K562 (cell line): ENCODE results near the gene VPS13D. TPM values are rescaled to one million over a fixed set of nuclear protein-coding genes. Genes with fewer than 3 reads are reported as not detected.

Experiments used
- ATAC-seq: fragments of 200-7000 bp; cut with Tn5 transposase; 3 replicates; pipeline ENCODE4 v1.9.1; 2020; ENCODE audit warnings: moderate library complexity
- BruUV-seq: library from RNA; stranded (reverse); fragments of 400-500 nt; replicated peaks from 2 replicates; lab custom pipeline; 2021; lab: Mats Ljungman, UMichigan
- CTCF ChIA-PET: fragments of 300-600 bp; formaldehyde crosslinking; extraction: SDS; loops from one replicate; lab custom pipeline; 2021; ENCODE audit warnings: low intra/inter-chr PET ratio; lab: Yijun Ruan, JAX
- POLR2A ChIA-PET: fragments of 300-600, 350-650 bp; sonication (Branson Sonifier 250); formaldehyde crosslinking; extraction: SDS; loops from one replicate; lab custom pipeline; 2021; ENCODE audit warnings: antibody characterized with exemption, inconsistent platforms; lab: Yijun Ruan, JAX
- DNase-seq, 4 experiments: peaks; one replicate each; pipeline versions ENCODE4 v3.0.0 to v3.0.0-alpha.2; 2011 to 2018; ENCODE audit warnings: low spot score in 3 of 4, mixed read lengths in 3 of 4; ENCODE audit errors: extremely low read depth in 1 of 4
- FAIRE-seq: peaks from 2 replicates; lab custom pipeline; 2011; peaks lifted over from hg19 to GRCh38; lab: Jason Lieb, UNC
- H2AFZ ChIP-seq: 2 replicates; pipeline ENCODE4 v1.6.0; 2011; ENCODE audit warnings: low read depth, low read length, control low read depth, inconsistent platforms
- H3K27ac ChIP-seq: fragments of 200-600 bp; 3 replicates; pipeline ENCODE4 v1.8.0; 2011; ENCODE audit warnings: low read depth, mild to moderate bottlenecking, control low read depth, inconsistent platforms, low read length, moderate library complexity, mixed read lengths; ENCODE audit errors: extremely low read depth
- H3K27me3 ChIP-seq, 2 experiments: fragments of 300-600 bp in 1 of 2; 2 replicates in 1 of 2; 3 replicates in 1 of 2; pipeline versions ENCODE4 v1.6.0 to v1.8.0; 2011; ENCODE audit warnings: inconsistent platforms in 2 of 2, low read length in 2 of 2, mild to moderate bottlenecking in 1 of 2, mixed read lengths in 1 of 2, moderate library complexity in 1 of 2; ENCODE audit not compliant: control insufficient read depth in 2 of 2, insufficient read depth in 2 of 2
- H3K36me3 ChIP-seq: fragments of 300-600 bp; 3 replicates; pipeline ENCODE4 v1.8.0; 2011; ENCODE audit warnings: mild to moderate bottlenecking, low read length, inconsistent platforms; ENCODE audit not compliant: control insufficient read depth, insufficient read depth
- H3K4me1 ChIP-seq, 2 experiments: fragments of 200-600 bp in 1 of 2; replicated peaks in 1 of 2; 2 replicates in 1 of 2; 3 replicates in 1 of 2; pipeline versions ENCODE4 v1.5.1 to v1.8.0; 2011; ENCODE audit warnings: inconsistent platforms in 2 of 2, low read length in 2 of 2, mild to moderate bottlenecking in 1 of 2, mixed read lengths in 1 of 2, moderate library complexity in 1 of 2; ENCODE audit not compliant: control insufficient read depth in 2 of 2, insufficient read depth in 2 of 2
- H3K4me2 ChIP-seq: 2 replicates; pipeline ENCODE4 v1.6.1; 2011; ENCODE audit warnings: low read length, control low read depth, inconsistent platforms, mixed read lengths; ENCODE audit not compliant: insufficient read depth
- H3K4me3 ChIP-seq: fragments of 200-600 bp; sonication (generic), shearing (Covaris generic); 2 replicates; pipeline ENCODE4 v1.5.1; 2016; ENCODE audit warnings: control low read depth, inconsistent platforms
- H3K79me2 ChIP-seq: fragments of 200-600 bp; 3 replicates; pipeline ENCODE4 v1.8.0; 2011; ENCODE audit warnings: low read length, inconsistent platforms; ENCODE audit not compliant: control insufficient read depth, insufficient read depth
- H3K9ac ChIP-seq, 2 experiments: 2 replicates each; pipeline versions ENCODE4 v1.6.0 to v1.6.1; 2011; ENCODE audit warnings: low read depth in 2 of 2, low read length in 2 of 2, control low read depth in 1 of 2, inconsistent platforms in 1 of 2, mild to moderate bottlenecking in 1 of 2, mixed read lengths in 1 of 2; ENCODE audit not compliant: insufficient read depth in 1 of 2
- H3K9me1 ChIP-seq: one replicate; pipeline ENCODE4 v1.6.0; 2011; ENCODE audit warnings: inconsistent platforms, mild to moderate bottlenecking, low read length, moderate library complexity; ENCODE audit not compliant: control insufficient read depth, insufficient read depth
- H3K9me3 ChIP-seq: replicated peaks from 2 replicates; pipeline ENCODE4 v1.5.1; 2011; ENCODE audit warnings: low read depth, low read length, inconsistent platforms; ENCODE audit not compliant: control insufficient read depth, insufficient read depth
- H4K20me1 ChIP-seq: replicated peaks from 2 replicates; pipeline ENCODE4 v1.6.1; 2011; ENCODE audit warnings: low read length, inconsistent platforms, mixed read lengths; ENCODE audit not compliant: control insufficient read depth, insufficient read depth
- FUS ChIP-seq: fragments of 200-400 bp; formaldehyde crosslinking; optimal IDR thresholded peaks from 2 replicates; pipeline ENCODE3; 2017; ENCODE audit warnings: low read depth, low read length
- HLTF ChIP-seq: fragments of 450-650 bp; IDR thresholded peaks from 2 replicates; pipeline ENCODE4 v1.6.1; 2016
- PHF20 ChIP-seq: fragments of 450-650 bp; IDR thresholded peaks from 2 replicates; pipeline ENCODE4 v1.6.1; 2018; ENCODE audit not compliant: partially characterized antibody
- POLR2B ChIP-seq: fragments of 450-650 bp; IDR thresholded peaks from 2 replicates; pipeline ENCODE4 v1.6.1; 2018; ENCODE audit warnings: low read depth; ENCODE audit not compliant: partially characterized antibody
- STAT6 ChIP-seq: sonication (generic); formaldehyde crosslinking; IDR thresholded peaks from 2 replicates; pipeline ENCODE4 v1.8.1; 2023; ENCODE audit warnings: mild to moderate bottlenecking, missing genetic modification reagents
- TAF7 ChIP-seq: fragments of 450-650 bp; IDR thresholded peaks from 2 replicates; pipeline ENCODE4 v1.6.1; 2016; ENCODE audit warnings: missing genetic modification characterization, missing compliant biosample characterization
- ZKSCAN8 ChIP-seq: fragments of 200-800 bp; sonication (Bioruptor generic); IDR thresholded peaks from 2 replicates; pipeline ENCODE4 v1.6.1; 2016; ENCODE audit warnings: missing genetic modification characterization, missing compliant biosample characterization
- ZNF143 ChIP-seq: sonication (generic); formaldehyde crosslinking; IDR thresholded peaks from 2 replicates; pipeline ENCODE4 v1.9.0; 2022; ENCODE audit warnings: mild to moderate bottlenecking, missing genetic modification reagents
- ZNF232 ChIP-seq: sonication (generic); formaldehyde crosslinking; IDR thresholded peaks from 2 replicates; pipeline ENCODE4 v1.8.0; 2022; ENCODE audit warnings: mild to moderate bottlenecking, missing genetic modification reagents
- ZNF24 ChIP-seq: fragments of 450-650 bp; IDR thresholded peaks from 2 replicates; pipeline ENCODE4 v1.6.1; 2016
- ZNF449 ChIP-seq: fragments of 250-450 bp; sonication (Bioruptor Pico); IDR thresholded peaks from 2 replicates; pipeline ENCODE4 v1.8.0; 2022; ENCODE audit warnings: moderate library complexity, mild to moderate bottlenecking, inconsistent platforms
- ZNF77 ChIP-seq: fragments of 250-450 bp; sonication (Bioruptor Pico); IDR thresholded peaks from 2 replicates; pipeline ENCODE4 v1.5.0; 2020
- WGBS: fragments of 100-300 bp; shearing (Covaris generic); methylation state at CpG from one replicate; pipeline ENCODE4 v1.1.6; 2016; ENCODE audit warnings: low coverage, mixed read lengths; ENCODE audit not compliant: insufficient coverage; ENCODE audit errors: missing lambda C conversion rate; 5-methylcytosine and 5-hydroxymethylcytosine counted together
- in situ Hi-C: fragments of 300-500 bp; cut with MboI; formaldehyde crosslinking; loops from 4 replicates; pipeline ENCODE4 v1.15.0; 2018; ENCODE audit warnings: inconsistent platforms, mixed read lengths
- intact Hi-C: fragments of 100-400 bp; cut with micrococcal nuclease; formaldehyde crosslinking; loops from 2 replicates; pipeline ENCODE4 v1.14.2; 2022
- polyA plus RNA-seq, 8 experiments: library from polyadenylated mRNA; depleted of rRNA in 4 of 8; stranded (reverse) in 5 of 8; unstranded in 3 of 8; fragments of >200 nt; fragmentation: Nextera tagmentation in 2 of 8; fragmentation: Illumina TruSeq in 1 of 8; extraction: Ambion mirVana in 2 of 8; extraction: Trizol in 1 of 8; gene quantifications; 2 replicates each; pipeline versions ENCODE4 v1.2.1 to v1.2.3, GENCODE V29; 2011 to 2014; ENCODE audit warnings: inconsistent platforms in 1 of 8, missing spikeins in 1 of 8
- total RNA-seq, 7 experiments: library from RNA; depleted of rRNA in 6 of 7; stranded (reverse); fragments of >200 nt in 6 of 7; fragmentation: Illumina TruSeq in 2 of 7; extraction: Trizol in 2 of 7; gene quantifications; 2 replicates each; pipeline versions ENCODE4 v1.2.1 to v1.2.3, GENCODE V29; 2011 to 2021; ENCODE audit warnings: low replicate concordance in 1 of 7
- TF ChIP-seq, protein P1 (sequence below): fragments of 250-450 bp; sonication (Bioruptor Pico); IDR thresholded peaks from 2 replicates; pipeline ENCODE4 v1.8.0; 2022; ENCODE audit warnings: moderate library complexity, mild to moderate bottlenecking, inconsistent platforms

The VPS13D gene
- total and polyA plus RNA-seq, 9 of the 15 experiments (the other 6 are each of a cell fraction or from before 2014, with no cell fraction given): 6.1 to 51.5 (median 38.5) TPM

DNA sequence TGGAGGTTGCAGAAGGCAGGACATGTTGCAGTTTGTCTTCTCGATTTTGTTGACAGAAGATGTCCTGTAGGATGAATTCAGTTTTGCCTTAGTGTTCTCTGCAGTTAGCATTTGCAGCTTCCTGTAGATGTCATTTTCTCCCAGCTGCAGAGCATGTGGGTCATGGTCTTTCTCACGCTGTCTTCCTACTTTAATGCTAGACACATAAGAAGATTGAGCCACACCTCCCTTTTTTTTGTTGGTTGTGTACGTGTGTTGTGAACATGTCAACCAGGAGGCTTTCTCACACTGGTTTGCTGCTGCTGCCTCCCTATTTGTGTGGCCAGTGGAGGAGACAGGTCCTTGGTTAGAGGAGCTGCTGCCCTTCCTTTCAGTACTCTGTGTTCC is 110.7 kb downstream of the VPS13D start:
- H3K9me3 ChIP-seq: no peaks in the 10 kb centered on the region
- H3K27ac ChIP-seq: no peak overlapping the region
- H3K4me3 ChIP-seq: no peak overlapping the region
- intact Hi-C loops: no loop called here
- H3K4me1 ChIP-seq: peaks cover 0 to 8% of the 10 kb centered on the region in 2 experiments; a peak in 4 of 5 replicates
- ChIA-PET POLR2A (no interaction called here), CTCF (no interaction called here)
- 71% methylated on average over 3 of the region's 3 CpGs for WGBS
- H3K9me1 ChIP-seq: no peaks in the 10 kb centered on the region
- in situ Hi-C loops: no loop called here
- peak overlapping the region in 1 of 2 experiments; percentile 24; a peak in 1 of 4 replicates for H3K9ac ChIP-seq
- ATAC-seq (peak; percentile 16; the same call in 2 of the 3 replicates), DNase-seq (no peak), FAIRE-seq (no peak)
- no peak overlapping the region for H2AFZ ChIP-seq
- H3K4me2 ChIP-seq: no peak overlapping the region
- H3K27me3 ChIP-seq: no peaks in the 10 kb centered on the region
- no peak for TF ChIP-seq TAF7
- TF ChIP-seq ZNF24: no peak
- TF ChIP-seq HLTF: no peak
- no peak for TF ChIP-seq ZKSCAN8 (CRISPR knock-in tag)
- TF ChIP-seq FUS: no peak
- no peak for TF ChIP-seq PHF20
- no peak for TF ChIP-seq POLR2B
- no peak for TF ChIP-seq ZNF232 (CRISPR knock-in tag)
- H3K36me3 ChIP-seq: peaks cover 57% of the 10 kb centered on the region
- BruUV-seq: no TSS peak
- H4K20me1 ChIP-seq: no peaks in the 10 kb centered on the region
- no peaks in the 10 kb centered on the region for H3K79me2 ChIP-seq

DNA sequence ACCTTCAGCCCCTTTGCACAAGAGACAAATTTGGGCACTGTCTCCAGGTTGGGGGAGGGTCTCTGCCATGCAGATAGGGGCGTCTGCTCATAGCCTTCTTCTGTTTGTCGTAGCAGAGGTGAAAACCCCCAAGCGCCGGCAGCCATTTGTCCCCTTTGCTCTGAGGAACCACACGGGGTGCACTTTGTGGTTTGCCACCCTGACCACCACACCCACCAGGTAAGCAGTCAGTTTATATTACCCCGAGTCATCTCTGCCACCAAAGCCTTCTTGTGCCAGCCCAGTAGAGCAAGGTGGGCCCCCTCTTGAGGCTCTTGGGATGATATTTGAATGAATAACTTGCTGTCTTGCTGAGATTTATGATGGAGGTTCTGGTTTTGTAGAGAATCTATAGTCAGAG is 111.8 kb downstream of the VPS13D start:
- H3K9me3 ChIP-seq: no peaks in the 10 kb centered on the region
- H3K27me3 ChIP-seq: no peaks in the 10 kb centered on the region
- in situ Hi-C loops (no loop called here), intact Hi-C loops (no loop called here)
- H3K79me2 ChIP-seq: no peaks in the 10 kb centered on the region
- FAIRE-seq (no peak), DNase-seq (no peak), ATAC-seq (no peak)
- H3K4me3 ChIP-seq: no peak overlapping the region
- H2AFZ ChIP-seq: no peak overlapping the region
- WGBS: 80% methylated on average over 6 of the region's 6 CpGs
- no peaks in the 10 kb centered on the region for H4K20me1 ChIP-seq
- peaks cover 57% of the 10 kb centered on the region for H3K36me3 ChIP-seq
- no peaks in the 10 kb centered on the region for H3K9me1 ChIP-seq
- BruUV-seq: no TSS peak
- H3K4me2 ChIP-seq: no peak overlapping the region
- H3K27ac ChIP-seq: no peak overlapping the region
- ChIA-PET CTCF (no interaction called here), POLR2A (interaction anchor here (0.6 to 1.8 kb wide), 2 partner anchors 13 to 27 kb away, joined by 3 to 7 read pairs; no protein-coding TSS in a partner anchor)
- no peak overlapping the region for H3K9ac ChIP-seq
- H3K4me1 ChIP-seq: peaks cover 0 to 8% of the 10 kb centered on the region in 2 experiments; a peak in 4 of 5 replicates
- TF ChIP-seq ZNF449 (CRISPR knock-in tag) (no peak), ZNF143 (CRISPR knock-in tag) (no peak), STAT6 (CRISPR knock-in tag) (no peak), ZNF77 (CRISPR knock-in tag) (no peak)
- TF ChIP-seq, protein P1, sequence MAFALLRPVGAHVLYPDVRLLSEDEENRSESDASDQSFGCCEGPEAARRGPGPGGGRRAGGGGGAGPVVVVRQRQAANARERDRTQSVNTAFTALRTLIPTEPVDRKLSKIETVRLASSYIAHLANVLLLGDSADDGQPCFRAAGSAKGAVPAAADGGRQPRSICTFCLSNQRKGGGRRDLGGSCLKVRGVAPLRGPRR (CRISPR knock-in tag): no peak
